Activated CD4-positive, alpha-beta T cell treated with anti-CD3 and anti-CD28 coated beads, Interleukin-2, amount 50 U/mL, for 24 hours (primary cell): Measurements from ENCODE around the gene AHR.
"Not testable (repeated sequence)": the region's sequence is repeated elsewhere in the genome, so short reads cannot be mapped to it uniquely, and the experiment has no call there.

Source experiments
- DNase-seq, 2 donors: peaks; one replicate each; pipeline ENCODE4 v3.0.0-alpha.2; 2020; ENCODE audit warnings: low read depth in 1 of 2, low spot score in 1 of 2

The AHR gene

DNA sequence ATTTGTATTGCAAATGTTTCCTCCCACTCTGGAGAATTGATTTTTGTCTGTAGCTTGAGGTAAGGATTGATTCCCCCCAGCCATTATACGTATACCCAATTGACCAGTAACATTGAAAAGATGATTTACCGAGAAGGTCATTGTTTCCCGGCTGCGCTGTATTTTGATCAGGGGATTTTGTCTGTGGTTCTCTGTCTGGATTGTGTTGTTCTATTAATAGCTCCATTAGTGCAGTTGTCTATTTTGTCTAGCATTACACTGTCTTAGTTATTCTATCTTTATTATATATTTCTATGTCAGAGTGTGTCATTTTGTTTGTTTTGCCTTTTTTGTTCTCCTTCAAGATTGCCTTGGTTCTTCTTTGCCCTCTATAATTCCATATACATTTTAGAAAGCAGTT is 37.7 kb downstream of the AHR start:
- DNase-seq: no peak

DNA sequence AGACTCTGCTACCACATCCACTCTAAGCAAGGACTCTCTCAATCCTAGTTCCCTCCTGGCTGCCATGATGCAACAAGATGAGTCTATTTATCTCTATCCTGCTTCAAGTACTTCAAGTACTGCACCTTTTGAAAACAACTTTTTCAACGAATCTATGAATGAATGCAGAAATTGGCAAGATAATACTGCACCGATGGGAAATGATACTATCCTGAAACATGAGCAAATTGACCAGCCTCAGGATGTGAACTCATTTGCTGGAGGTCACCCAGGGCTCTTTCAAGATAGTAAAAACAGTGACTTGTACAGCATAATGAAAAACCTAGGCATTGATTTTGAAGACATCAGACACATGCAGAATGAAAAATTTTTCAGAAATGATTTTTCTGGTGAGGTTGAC is 40.7 kb downstream of the AHR start:
- no peak for DNase-seq

DNA sequence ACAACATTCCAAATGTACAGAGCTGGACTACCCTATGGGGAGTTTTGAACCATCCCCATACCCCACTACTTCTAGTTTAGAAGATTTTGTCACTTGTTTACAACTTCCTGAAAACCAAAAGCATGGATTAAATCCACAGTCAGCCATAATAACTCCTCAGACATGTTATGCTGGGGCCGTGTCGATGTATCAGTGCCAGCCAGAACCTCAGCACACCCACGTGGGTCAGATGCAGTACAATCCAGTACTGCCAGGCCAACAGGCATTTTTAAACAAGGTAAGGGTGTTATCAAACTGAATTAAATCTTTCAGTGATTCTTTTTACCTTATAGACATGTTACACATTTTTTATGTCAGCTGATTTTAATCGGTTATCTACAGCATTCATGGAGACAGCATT is 41.5 kb downstream of the AHR start:
- DNase-seq: no peak

DNA sequence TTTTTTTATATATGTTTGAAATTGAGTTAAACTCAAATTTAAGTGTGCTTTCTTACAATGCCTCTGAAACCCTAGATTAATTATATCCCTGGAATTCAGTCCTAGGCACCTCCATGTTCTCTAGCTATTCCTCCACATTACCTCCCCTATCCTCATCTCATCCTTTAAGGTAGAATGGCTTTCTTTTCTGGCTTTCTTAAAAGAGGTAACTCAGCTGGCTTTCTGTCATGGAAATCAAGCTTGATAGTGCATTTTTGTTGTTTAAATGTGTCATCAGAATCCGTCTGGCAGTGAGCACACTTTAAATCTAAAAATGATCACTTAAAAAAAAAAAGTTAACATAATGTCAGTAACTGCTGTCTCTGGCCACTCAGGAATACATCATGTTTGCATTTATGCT is 42.2 kb downstream of the AHR start:
- no peak for DNase-seq

DNA sequence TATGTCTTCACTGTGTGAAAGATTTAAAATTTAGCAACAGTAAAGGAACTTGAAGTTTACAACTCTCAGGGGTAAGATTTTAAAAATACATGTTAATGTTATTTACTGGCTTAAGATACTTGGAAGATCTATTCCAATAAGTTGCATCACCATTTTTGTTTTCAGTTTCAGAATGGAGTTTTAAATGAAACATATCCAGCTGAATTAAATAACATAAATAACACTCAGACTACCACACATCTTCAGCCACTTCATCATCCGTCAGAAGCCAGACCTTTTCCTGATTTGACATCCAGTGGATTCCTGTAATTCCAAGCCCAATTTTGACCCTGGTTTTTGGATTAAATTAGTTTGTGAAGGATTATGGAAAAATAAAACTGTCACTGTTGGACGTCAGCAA is 44.3 kb downstream of the AHR start:
- DNase-seq: no peak

DNA sequence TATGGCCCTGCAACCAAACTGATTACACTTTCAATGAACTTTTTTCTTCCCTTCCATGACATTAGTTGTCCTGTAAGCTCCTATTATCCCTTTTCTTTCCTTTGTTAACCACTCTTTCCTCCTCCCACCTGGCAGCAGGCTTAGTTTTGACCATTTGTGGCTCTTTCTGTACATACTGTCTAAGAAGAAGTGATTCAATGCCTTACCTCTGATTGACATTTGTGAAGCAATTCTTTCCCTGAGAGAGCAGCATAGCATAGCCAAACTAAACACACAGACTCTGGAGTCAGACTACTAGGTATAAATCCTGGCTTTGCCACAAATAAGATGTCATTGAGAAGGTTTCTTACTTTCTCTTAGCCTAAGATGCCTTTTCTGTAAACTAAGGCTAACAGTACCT is 48.9 kb downstream of the AHR start:
- DNase-seq: no peak

DNA sequence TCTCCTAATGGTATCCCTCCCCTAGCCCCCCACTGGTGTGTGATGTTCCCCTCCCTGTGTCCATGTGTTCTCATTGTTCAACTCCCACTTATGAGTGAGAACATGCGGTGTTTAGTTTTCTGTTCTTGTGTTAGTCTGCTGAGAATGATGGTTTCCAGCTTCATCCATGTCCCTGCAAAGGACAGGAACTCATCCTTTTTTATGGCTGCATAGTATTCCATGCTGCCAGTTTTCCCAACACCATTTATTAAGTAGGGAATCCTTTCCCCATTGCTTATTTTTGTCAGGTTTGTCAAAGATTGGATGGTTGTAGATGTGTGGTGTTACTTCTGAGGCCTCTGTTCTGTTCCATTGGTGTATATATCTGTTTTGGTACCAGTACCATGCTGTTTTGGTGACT is 50.5 kb downstream of the AHR start:
- not testable (repeated sequence) for DNase-seq

DNA sequence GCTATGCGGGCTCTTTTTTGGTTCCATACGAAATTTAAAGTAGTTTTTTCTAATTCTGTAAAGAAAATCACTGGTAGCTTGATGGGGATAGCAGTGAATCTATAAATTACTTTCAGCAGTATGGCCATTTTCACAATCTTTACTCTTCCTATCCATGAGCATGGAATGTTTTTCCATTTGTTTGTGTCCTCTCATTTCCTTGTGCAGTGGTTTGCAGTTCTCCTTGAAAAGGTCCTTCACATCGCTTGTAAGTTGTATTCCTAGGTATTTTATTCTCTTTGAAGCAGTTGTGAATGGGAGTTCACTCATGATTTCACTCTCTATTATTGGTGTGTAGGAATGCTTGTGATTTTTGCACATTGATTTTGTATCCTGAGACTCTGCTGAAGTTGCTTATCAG is 51.9 kb downstream of the AHR start:
- DNase-seq: not testable (repeated sequence)

DNA sequence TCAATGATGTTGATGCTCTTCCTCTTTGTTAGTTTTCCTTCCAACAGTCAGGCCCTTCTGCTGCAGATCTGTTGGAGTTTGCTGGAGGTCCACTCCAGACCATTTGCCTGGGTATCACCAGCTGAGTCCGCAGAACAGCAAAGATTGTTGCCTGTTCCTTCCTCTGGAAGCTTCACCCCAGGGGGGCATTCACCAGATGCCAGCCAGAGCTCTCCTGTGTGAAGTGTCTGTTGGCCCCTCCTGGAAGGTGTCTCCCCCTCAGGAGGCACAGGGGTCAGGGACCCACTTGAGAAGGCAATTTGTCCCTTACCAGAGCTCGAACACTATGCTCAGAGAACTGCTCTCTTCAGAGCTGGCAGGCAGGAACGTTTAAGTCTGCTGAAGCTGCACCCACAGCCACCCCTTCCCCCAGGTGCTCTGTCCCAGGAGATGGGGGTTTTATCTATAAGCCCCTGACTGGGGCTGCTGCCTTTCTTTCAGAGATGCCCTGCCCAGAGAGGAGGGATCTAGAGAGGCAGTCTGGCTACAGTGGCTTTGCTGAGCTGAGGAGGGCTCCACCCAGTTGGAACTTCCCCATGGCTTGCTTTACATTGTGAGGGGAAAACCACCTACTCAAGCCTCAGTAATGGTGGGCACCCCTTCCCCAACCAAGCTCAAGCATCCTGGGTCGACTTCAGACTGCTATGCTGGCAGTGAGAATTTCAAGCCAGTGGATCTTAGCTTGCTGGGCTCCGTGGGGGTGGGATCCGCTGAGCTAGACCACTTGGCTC is 55.4 kb downstream of the AHR start:
- not testable (repeated sequence) for DNase-seq

DNA sequence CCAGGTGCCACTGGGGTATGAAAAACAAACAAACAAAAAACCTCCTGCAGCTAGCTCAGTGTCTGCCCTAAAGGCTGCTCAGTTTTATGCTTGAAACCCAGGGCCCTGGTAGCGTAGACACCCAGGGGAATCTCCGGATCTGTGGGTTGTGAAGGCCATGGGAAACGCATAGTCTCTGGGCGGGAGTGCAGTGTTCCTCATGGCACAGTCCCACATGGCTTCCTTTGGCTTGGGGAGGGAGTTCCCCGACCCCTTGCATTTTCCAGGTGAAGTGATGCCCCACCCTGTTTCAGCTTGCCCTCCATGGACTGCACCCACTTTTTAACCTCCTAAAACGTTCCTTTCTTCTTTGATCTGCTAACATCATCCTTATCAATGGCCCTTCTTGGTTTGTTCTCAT is 56.0 kb downstream of the AHR start:
- DNase-seq: no peak

DNA sequence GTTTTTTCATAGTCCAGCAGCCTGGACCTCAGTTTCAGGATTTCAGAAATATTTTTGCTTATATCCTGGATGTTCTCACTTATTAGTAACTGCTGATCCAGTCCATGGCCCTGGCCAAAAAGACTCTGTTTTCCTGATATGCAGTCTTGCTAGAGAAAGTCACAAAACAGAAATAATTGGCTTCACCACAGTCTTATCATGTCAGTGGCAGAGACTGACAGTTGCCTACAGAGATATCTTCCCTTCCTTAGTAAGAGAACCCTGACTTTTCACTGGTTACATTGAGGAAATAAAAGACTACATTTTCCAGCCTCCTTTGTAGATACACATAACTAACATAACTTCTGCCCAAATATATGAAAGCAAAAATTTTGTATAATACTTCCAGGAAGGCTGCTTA is 56.6 kb downstream of the AHR start:
- no peak for DNase-seq

DNA sequence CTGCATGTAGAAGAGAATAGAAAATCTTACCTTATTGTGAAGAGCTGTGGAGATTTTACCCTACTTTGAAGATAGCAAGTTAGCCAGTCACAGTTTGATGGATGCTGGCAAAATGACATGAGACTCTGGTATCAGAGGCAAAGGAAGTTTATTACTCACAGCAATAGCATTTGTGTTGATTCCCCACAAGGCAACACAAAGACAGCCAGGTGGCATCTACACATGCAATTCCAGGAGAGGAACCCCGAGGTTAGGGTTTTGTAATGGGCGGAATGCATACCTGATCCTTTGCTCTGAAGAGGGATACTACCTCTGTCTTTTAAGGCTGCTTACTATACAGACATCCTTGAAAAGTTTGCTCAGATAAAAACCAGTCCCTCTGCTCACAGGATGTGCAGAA is 59.5 kb downstream of the AHR start:
- DNase-seq: no peak

DNA sequence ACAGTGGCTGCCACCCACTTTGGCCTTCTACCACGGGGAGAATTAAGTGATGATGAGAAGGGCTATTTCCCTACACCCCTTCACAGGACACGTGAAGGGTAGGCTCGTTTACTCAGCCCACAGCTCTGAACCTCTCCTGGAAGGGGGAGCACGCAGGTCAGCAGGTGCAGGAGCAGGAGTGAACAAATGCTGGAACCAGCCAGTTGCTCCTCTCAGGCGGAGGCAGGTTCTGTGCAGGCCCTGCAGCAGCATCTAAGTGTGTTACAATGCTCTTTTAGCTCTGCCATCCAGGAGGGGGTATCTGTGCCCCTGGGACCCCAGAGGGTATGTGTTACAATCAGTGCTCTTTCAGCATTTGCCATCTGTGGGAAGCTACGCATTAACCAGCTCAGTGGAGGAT is 61.2 kb downstream of the AHR start:
- no peak for DNase-seq

DNA sequence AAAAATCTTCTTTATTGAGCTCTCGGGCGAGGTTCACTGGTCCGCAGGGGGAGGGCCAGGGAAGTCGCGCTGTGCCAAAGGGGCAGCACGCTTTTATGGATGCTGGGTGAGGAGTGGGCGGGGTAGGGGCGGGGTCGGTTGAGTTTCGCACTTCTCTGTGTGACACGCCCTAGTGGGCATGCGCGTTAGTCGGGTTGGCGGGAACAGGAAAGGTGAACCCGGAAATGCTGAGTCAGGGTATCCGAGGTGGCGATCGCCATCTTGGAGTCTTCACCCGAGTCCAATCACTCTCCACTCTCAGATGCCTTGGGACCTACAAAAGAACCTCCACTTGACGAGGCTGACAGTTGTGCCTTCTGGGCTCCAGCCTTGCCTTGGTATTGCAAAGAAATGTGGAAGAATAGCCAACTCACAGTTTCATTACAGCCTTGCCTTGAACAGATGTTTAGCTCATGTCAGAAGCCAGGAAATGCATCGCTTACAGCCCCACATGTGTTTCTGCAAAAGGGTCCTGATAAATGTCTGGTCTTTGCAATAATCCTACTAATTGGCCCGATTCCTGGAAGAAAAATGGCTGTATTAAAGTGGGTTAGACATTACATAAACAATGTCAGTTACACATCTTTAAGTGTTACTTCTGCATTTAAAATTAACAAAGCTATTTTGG is 64.1 kb downstream of the AHR start:
- DNase-seq: no peak

DNA sequence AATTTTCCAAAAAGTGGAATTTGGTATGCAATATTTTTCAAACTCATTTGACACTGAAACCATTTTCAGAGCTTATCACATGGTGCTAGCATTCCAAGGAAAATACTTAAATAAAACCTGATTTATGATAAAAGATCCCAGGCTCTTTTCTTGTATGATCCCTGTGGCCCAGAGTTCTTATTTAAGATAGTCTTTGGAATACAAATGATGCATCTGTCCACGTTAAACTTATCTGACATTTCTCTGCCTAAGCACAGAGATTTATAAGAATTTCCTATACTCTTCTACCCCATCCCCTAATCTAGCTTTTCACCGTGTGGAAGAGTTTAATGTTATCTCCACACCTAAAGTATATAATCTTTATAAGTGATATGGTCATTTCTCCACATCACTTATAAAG is 66.2 kb downstream of the AHR start:
- no peak for DNase-seq

DNA sequence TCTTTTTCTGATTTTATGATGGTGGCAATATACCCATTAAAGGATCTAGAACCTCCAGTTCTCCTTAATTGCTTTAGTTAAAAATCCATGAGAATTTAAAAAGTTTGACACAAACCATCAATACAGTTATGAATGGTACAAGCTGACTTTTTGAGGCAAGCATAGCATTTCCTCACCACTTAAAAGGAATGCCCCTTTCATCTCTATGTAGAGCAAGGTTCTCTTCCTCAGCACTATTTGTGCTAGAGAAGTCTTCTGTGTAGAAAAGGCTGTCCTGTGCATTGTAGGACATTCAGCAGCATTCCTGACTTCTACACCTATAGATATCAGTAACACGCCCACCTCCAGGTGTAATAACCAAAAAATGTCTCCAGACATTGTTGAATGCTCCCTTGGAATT is 67.3 kb downstream of the AHR start:
- no peak for DNase-seq

DNA sequence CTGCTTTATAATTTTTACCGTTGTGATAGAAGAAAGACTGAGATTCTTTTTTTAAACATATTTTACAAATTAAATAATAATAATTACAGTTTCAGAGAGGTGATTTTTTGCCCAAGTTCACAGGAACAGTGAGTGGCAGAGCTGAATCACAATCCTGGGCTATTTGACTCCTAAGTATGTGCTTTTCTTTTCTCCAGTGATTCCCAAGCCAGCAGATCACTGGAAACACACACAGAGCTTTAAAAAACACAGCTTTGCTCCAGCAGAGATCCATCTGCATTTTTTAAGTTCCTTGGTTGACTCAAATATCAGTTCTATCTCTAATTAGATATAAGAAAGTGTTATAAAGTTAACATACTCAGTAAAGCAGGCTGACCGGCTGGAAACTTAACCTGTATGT is 69.0 kb downstream of the AHR start:
- no peak for DNase-seq

DNA sequence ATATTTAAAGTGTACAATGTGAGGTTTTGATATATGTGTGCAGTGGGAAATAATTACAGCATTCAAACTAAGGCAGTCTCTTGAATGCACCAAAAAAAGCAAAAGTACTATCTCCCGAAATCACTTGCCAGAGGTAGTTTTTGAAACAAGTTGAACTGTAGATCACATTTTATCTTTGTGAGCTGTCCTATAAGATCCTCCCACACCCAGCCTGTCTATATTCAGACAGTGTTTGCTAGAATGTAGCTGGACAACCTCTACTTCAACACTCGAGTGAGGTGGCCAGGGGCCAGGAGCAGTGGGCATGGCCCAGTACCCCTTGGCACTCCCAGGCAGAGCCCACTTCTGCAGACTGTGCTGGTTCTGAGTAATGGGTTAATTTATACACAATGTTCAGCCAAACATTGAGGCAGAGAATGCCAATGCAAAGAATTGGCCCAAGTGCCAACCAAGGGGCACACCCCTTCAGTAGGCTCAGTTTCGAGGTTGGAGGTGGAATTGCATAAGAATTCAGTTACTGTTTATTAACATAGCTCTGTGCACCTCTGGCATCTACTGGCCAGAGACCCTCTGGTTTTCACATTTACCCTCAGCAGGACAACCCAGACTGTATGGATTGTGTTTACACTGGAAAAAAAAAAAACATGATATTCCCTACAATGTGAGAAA is 70.5 kb downstream of the AHR start:
- no peak for DNase-seq

DNA sequence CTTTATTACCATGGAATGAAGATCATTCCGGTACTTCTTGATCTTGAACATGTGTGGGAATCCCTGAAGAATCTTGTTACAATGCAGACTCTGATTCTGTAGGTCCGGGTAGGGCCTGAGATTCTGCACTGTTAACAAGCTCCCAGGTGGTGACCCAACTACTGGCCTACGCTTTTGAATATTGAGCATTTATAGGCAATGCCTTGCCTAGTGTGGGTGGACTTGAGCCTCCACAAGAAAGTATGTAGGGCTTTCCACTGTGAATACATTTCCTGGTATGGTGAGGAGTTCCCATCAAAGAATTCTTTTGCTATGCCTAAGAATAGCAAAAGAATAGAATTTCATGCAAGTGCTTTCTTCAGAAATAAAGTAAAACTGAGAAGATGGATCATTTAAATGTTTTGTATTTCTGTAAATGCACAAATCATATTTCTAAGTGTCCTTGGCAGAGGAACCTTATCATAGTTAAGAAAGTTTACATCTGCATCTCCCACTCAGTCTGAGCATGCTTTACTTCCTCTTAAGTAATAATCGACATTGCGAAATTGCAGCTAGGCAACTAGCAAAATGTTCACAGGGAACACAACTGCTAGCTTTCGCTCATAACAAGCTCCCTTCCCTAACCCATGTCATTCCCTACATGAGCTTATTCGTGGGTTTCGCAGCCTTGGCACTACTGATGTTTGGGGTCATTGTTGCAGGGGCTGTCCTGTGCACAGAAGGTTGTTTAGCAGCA is 71.4 kb downstream of the AHR start:
- DNase-seq: no peak

DNA sequence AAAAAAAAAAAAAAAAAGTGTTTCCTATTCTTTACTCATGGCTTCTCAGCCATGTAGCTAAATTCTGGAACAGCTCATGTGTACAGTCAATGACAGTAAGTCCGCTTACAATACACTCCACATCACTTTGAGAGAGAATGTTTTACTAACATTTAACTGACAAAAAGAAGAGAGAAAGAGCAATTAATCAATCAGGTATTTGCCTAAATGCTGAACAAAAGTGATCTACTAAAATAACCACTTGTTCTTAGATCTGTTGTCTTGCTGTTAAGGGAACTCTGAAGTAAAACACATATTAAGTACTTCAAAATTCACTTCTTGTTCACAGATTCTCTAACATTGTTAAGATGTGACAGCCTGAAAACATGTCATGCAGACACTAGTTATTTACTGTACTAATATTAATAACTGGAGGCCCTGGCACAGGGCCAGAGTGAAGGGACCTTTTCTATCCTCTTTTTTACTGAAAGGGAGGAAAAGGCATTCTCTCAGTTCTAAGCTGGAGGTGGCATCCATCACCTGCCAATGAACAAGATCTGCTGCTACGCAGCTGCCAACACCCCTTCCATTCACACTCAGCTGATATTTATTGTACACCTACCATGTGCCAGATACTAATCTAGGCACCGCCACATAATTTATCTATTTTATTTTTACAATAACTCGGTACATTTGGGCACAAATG is 72.6 kb downstream of the AHR start:
- no peak for DNase-seq
